Stomach (tissue), 9 donors: ENCODE data around the gene DPF3. TPM values are rescaled to one million over a fixed set of nuclear protein-coding genes. Genes with fewer than 3 reads are reported as not detected.

Experiments
- DNase-seq, 2 donors: peaks; one replicate each; pipeline versions ENCODE4 v3.0.0 to v3.0.0-alpha.2; 2013 to 2019
- H3K27ac ChIP-seq, 5 donors: fragments of 200-600 bp in 4 of 5; sonication (generic) in 4 of 5; one replicate each; pipeline ENCODE4 v1.5.1; 2013 to 2019; ENCODE audit warnings: mild to moderate bottlenecking in 1 of 5, moderate library complexity in 1 of 5
- H3K27me3 ChIP-seq, 3 donors: fragments of 200-600 bp; sonication (generic); one replicate each; pipeline ENCODE4 v1.5.1; 2017 to 2019; ENCODE audit warnings: mixed run types in 1 of 3
- H3K36me3 ChIP-seq, 4 donors: fragments of 200-600 bp; sonication (generic); 1 replicate in 3 of 4; 2 replicates in 1 of 4; pipeline ENCODE4 v1.5.1; 2016 to 2019
- H3K4me1 ChIP-seq, 4 donors: fragments of 200-600 bp; sonication (generic); one replicate each; pipeline ENCODE4 v1.5.1; 2016 to 2019
- H3K4me3 ChIP-seq, 4 donors: fragments of 200-600 bp; sonication (generic) in 3 of 4; one replicate each; pipeline ENCODE4 v1.5.1; 2016 to 2019; ENCODE audit warnings: mild to moderate bottlenecking in 1 of 4
- H3K9me3 ChIP-seq, 4 donors: fragments of 200-600 bp; sonication (generic); one replicate each; pipeline ENCODE4 v1.5.1; 2016 to 2019
- CTCF ChIP-seq, 7 experiments: fragments of 450-650 bp in 4 of 7; fragments of 200-600 bp in 3 of 7; sonication (generic) in 3 of 7; IDR thresholded peaks; one replicate each; pipeline ENCODE4 v1.5.1; 2016 to 2019; ENCODE audit warnings: antibody characterized with exemption in 7 of 7, control low read depth in 2 of 7, mild to moderate bottlenecking in 1 of 7
- EP300 ChIP-seq: sonication (generic); formaldehyde crosslinking; IDR thresholded peaks from one replicate; pipeline ENCODE4 v1.6.1; 2017; ENCODE audit warnings: antibody characterized with exemption
- POLR2A ChIP-seq, 4 donors: fragments of 450-650 bp; IDR thresholded peaks; one replicate each; pipeline ENCODE4 v1.6.1; 2016; ENCODE audit warnings: antibody characterized with exemption in 4 of 4, control low read depth in 2 of 4, mild to moderate bottlenecking in 1 of 4, moderate library complexity in 1 of 4
- POLR2AphosphoS5 ChIP-seq, 3 donors: sonication (generic); formaldehyde crosslinking; IDR thresholded peaks; one replicate each; pipeline ENCODE4 v1.6.1; 2016; ENCODE audit warnings: antibody characterized with exemption in 3 of 3
- WGBS, 5 donors: extraction: QIAGEN DNeasy Blood & Tissue Kit in 3 of 5; methylation state at CpG; one replicate each; pipeline versions ENCODE4 v1.1.5 to v1.1.7; 2013 to 2018; 5-methylcytosine and 5-hydroxymethylcytosine counted together
- intact Hi-C: fragments of 100-400 bp; cut with DNase I; formaldehyde crosslinking; loops from one replicate; pipeline ENCODE4 v1.15.1; 2023; ENCODE audit warnings: low total_unique reads
- polyA plus RNA-seq, 3 donors: library from polyadenylated mRNA; stranded (reverse); fragments of 200-250 nt; gene quantifications; one replicate each; pipeline ENCODE4 v1.2.3, GENCODE V29; 2013
- total RNA-seq, 5 donors: library from RNA; depleted of rRNA; stranded (reverse); fragments of >200 nt; gene quantifications; one replicate each; pipeline versions ENCODE4 v1.1.0 to v1.2.3, GENCODE V29; 2014 to 2016
- donor health status: healthy with polysubstance abuse.
- donor health status: Bipolar disorder and iron deficiency.
- donor health status: healthy.

Gene DPF3
- total and polyA plus RNA-seq, 8 donors, result 0.20 to 113 (median 3.7) TPM

GRCh38 chr14:72644038-72644437 lies 249.9 kb downstream of the DPF3 start:
- DNase-seq, result no peak
- no peak overlapping the region for H3K4me3 ChIP-seq
- H3K4me1 ChIP-seq, result no peaks in the 10 kb centered on the region
- TF ChIP-seq POLR2AphosphoS5 (IDR thresholded peaks at IDR 0.05) (no peak), EP300 (no peak), CTCF (IDR thresholded peaks at IDR 0.05) (no peak), POLR2A (IDR thresholded peaks at IDR 0.05) (no peak)
- H3K27me3 ChIP-seq, result no peaks in the 10 kb centered on the region
- no peak overlapping the region for H3K27ac ChIP-seq
- H3K36me3 ChIP-seq, result no peaks in the 10 kb centered on the region
- intact Hi-C loops, result no loop called here
- peaks cover 0 to 17% (median 3%) of the 10 kb centered on the region in 4 donors for H3K9me3 ChIP-seq
- 58 to 79% (median 77%) methylated on average over 6 of the region's 6 CpGs for WGBS, 5 donors

DNA sequence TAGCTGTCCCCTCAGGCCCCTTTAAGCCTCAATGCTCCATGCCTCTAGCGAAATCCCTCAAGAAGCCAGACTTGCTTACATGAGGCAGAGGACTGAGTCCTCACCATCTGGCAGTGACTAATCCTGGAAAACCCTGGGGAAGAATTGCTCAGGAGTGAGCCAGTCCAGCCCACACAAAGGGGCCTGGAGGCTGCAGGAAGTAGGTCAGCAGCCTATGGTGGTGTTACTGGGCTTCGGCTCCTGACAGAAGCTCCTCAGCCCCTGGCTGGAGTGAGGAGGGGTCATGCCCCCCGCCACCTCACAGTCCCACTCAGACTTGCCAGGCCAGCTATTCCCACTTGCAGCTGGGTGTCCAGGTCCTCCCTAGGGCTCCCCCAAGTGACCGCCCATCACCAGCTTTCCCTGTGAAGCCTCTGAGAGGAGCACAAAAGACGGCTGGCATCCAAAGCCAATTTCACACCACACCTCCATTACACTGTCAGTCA lies 250.5 kb downstream of the DPF3 start:
- 61 to 71% (median 68%) methylated on average over 5 of the region's 5 CpGs for WGBS, 5 donors
- DNase-seq, result peak in 1 of 2 donors; percentile 24
- Histone ChIP-seq H3K27me3 (no peaks in the 10 kb centered on the region), H3K4me3 (no peak overlapping the region), H3K36me3 (no peaks in the 10 kb centered on the region), H3K27ac (no peak overlapping the region), H3K4me1 (no peaks in the 10 kb centered on the region), H3K9me3 (peaks cover 0 to 21% (median 4%) of the 10 kb centered on the region in 4 donors)
- intact Hi-C loops, result no loop called here
- TF ChIP-seq POLR2AphosphoS5 (IDR thresholded peaks at IDR 0.05) (no peak), CTCF (IDR thresholded peaks at IDR 0.05) (no peak), POLR2A (IDR thresholded peaks at IDR 0.05) (no peak)

DNA sequence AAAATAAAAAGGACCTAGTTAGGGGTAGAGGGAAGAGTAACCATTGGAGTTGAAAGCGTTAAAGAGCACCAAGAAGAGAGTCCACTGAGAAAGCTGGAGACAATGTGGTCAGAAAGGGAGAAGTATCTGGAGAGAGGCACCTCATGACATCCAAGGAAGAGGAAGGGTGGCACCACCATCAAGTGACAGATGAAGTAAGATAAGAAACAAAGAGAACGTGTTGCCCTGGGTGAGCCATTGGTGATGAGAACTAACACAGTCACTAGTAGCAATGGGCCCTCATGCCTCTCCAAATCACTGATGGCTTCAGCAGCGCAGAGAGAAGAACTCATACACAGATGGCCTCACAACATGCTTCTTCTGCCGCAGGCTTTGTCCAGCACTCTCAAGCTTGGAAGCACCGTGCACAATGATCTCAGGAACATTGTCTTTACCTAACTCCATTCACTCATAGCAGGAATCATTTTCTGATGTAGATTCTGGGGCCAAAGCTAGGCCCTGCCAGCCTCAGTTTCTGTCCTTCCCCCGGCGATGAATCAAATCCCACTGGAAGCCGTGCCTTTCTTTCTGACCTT lies 252.9 kb downstream of the DPF3 start:
- Histone ChIP-seq H3K9me3 (peaks cover 0 to 21% (median 4%) of the 10 kb centered on the region in 4 donors), H3K4me1 (no peaks in the 10 kb centered on the region), H3K27ac (no peak overlapping the region), H3K27me3 (no peaks in the 10 kb centered on the region), H3K4me3 (no peak overlapping the region), H3K36me3 (no peaks in the 10 kb centered on the region)
- 87 to 91% (median 90%) methylated on average over 8 of the region's 8 CpGs for WGBS, 5 donors
- intact Hi-C loops, result no loop called here
- no peak for TF ChIP-seq POLR2A (IDR thresholded peaks at IDR 0.05)
- TF ChIP-seq EP300, result no peak
- DNase-seq, result no peak

DNA sequence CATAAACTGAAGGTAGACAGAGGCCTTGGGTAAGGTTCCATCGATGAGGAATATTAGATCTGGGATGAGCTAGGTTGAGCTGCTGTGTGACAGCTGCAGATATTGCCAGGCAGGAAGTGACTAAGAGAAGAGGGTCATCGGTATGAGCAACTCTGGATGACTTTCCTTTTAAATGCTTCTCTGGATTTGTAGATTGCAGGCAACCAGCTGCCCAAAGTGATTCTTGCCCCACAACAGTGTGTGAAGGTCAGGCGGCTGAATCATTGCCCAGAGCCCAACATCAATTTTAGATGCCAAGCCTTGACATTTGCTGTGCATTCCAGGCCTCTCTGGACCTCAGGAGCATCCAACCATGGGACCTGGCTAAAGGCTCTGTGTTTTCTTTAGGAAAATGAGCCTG lies 255.9 kb downstream of the DPF3 start:
- intact Hi-C loops, result no loop called here
- Histone ChIP-seq H3K27me3 (no peaks in the 10 kb centered on the region), H3K4me1 (no peaks in the 10 kb centered on the region), H3K36me3 (no peaks in the 10 kb centered on the region), H3K4me3 (no peak overlapping the region), H3K27ac (no peak overlapping the region), H3K9me3 (peaks cover 0 to 21% (median 4%) of the 10 kb centered on the region in 4 donors)
- DNase-seq, result no peak
- WGBS, 5 donors, result 64 to 91% (median 73%) methylated on average over 3 of the region's 3 CpGs
- TF ChIP-seq CTCF (IDR thresholded peaks at IDR 0.05), result no peak
- no peak for TF ChIP-seq POLR2A (IDR thresholded peaks at IDR 0.05)
- no peak for TF ChIP-seq EP300
- TF ChIP-seq POLR2AphosphoS5 (IDR thresholded peaks at IDR 0.05), result no peak

GRCh38 chr14:72636871-72637270 lies 257.0 kb downstream of the DPF3 start:
- Histone ChIP-seq H3K4me1 (no peaks in the 10 kb centered on the region), H3K27ac (no peak overlapping the region), H3K4me3 (no peak overlapping the region), H3K36me3 (no peaks in the 10 kb centered on the region), H3K9me3 (peaks cover 0 to 16% (median 4%) of the 10 kb centered on the region in 4 donors), H3K27me3 (no peaks in the 10 kb centered on the region)
- 90 to 95% (median 92%) methylated on average over 4 of the region's 4 CpGs for WGBS, 5 donors
- DNase-seq, result no peak
- TF ChIP-seq EP300 (no peak), POLR2A (IDR thresholded peaks at IDR 0.05) (no peak), POLR2AphosphoS5 (IDR thresholded peaks at IDR 0.05) (no peak), CTCF (IDR thresholded peaks at IDR 0.05) (no peak)
- intact Hi-C loops, result no loop called here
